ENCODE measurements around the gene A1BG.

DNA sequence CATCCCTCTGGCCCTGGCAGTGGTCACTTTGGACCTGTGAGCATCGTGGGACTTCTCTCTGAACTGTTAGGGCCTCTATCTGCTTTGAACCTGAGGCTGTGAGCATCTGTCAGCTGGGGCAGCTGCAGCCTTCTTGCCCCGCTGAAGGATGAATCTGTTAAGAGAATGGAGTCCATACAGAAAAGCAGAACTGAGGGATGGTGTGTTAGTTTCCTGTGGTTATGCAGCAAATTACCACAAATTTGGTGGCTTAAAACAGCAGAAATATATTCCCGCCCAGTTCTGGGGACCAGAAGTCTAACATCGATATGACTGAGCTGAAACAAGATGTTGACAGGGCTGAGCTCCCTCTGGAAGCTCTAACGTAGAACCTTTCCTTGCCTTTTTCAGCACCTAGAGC, 10.9 kb upstream of the A1BG start:
- TF ChIP-seq EZH2 (IDR thresholded peaks at IDR 0.05) = no peak
- no peak for TF ChIP-seq CTCF (IDR thresholded peaks at IDR 0.05)

Data from neural progenitor cell (in vitro differentiated cells).